ENCODE measurements around the gene SPEM3.

SPEM3 gene

DNA sequence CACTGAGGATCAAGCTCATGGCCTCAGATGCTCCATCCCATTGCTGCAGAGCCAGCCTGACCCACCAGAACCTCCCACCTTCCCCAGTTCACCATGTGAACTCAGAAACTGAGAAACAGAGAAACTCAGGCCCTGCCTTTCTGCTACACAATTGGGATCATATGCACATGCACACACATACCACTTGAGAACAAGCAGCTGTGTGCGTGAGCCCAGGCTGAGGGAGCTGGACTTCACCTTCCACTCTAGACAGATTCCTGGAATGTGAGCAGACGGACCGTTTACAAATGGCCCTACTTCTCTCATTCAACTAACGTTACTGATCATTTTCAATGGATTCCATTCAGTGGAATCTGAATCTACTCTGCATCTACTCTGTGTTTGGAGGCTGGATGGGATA, 5.0 kb upstream of the SPEM3 start:
- DNase-seq, result no peak

DNA sequence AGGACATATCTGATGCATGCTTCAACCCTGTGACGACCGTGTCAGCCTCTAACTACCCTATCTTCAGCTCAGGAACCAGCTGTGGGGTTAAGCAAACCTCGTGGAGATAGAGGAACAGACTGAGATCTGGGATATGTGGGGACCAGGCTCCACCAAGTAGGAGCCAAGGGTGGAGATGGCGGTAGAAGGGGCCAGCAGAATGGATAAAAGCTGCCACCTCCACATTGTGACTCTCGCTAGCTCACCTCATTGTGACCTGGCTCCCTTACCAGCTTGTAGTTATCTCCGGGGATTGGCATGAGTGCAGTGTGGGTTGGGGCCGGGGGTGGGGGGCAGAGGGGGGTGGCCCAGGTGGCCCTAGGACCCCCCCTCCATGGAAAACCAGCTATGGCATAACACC, 3.3 kb upstream of the SPEM3 start, which contains the start of gene SPEM2:
Gene SPEM2 (plus strand): TSS at position 301 of the 400 bp plus-strand sequence. CDS start 73 bp downstream, at position 374.
- no peak for DNase-seq

DNA sequence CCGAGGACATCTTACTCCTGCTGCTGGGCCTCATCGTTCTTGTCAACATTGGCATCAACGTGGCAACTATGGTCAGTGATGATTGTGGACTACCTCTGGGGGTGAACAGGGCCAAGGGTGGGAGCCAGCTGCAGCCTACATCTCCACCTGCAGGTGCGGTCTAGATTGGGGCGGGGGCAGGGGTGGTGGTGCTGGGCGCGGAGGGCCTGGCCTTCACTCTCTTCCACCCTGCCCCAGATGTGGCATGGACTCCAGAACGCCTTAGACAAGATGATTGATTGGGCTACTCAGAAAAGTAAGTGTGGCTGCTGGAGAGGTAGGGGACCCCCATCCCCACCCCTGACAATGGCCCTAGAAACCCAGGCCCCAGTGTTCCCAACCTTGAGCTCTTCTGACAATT, 2.9 kb upstream of the SPEM3 start:
- no peak for DNase-seq

DNA sequence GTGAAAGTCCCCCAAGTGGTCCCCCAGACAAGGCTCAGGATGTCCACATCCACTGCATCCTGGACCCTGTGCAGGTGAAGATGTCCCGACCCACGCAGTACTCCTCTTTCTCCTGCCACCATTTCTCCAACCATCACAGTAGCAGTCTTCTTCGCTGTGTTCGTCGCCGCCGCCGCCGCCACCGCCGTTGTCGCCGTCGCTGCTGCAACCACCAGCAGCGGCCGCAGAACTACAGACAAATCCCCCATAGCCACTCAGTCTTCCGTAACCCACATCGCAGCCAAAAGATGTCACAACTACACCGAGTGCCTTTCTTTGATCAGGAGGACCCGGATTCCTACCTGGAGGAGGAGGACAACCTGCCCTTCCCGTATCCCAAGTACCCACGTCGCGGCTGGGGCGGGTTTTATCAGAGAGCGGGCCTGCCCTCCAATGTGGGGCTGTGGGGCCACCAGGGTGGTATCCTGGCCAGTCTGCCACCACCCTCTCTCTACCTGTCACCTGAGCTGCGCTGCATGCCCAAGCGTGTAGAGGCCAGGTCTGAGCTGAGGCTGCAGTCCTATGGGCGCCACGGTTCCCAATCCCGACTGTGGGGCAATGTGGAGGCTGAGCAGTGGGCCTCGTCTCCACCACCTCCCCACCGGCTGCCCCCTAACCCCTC, 2.3 kb upstream of the SPEM3 start:
- DNase-seq, result no peak

DNA sequence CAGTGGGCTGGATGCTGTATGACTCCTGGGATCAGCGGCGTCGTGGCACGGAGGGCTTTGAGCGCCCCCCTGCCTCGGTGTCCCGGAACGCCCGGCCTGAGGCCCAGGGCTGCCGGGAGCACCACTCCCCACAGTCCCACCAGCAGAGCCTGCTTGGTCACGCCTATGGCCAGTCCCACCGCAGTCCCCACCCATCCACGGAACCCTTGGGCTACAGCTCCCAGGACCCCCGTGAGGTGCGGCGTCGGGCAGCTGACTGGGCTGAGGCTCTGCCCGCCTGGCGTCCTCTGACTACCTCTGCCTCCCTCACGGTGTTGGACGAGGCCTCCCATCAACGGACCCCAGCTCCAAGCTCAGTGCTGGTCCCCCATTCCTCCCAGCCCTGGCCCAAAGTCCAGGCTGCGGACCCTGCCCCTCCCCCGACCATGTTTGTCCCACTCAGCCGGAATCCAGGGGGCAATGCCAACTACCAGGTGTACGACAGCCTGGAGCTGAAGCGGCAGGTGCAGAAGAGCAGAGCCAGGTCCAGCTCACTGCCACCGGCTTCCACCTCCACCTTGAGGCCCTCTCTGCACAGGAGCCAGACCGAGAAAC, 1.7 kb upstream of the SPEM3 start:
- no peak for DNase-seq

DNA sequence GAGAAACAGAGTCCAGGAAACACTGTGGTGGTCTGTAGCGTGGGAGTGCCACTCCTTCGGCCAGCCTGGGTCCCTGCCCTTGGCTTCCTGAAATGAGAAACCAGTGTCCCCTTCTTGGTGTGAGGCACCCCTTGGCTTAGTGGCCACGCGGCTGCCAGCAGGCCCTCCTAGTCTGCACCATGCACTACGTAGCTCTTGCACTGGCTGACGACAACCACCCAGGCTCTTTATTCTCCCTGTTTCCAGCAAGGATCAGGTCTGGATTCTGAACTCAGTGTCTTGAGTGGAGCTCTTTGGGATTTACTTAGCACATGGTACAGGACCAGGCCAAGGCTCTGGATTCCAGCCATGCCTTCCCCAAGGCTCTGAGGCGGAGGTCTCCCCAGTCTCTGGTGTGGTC, 1.1 kb upstream of the SPEM3 start:
- no peak for DNase-seq

DNA sequence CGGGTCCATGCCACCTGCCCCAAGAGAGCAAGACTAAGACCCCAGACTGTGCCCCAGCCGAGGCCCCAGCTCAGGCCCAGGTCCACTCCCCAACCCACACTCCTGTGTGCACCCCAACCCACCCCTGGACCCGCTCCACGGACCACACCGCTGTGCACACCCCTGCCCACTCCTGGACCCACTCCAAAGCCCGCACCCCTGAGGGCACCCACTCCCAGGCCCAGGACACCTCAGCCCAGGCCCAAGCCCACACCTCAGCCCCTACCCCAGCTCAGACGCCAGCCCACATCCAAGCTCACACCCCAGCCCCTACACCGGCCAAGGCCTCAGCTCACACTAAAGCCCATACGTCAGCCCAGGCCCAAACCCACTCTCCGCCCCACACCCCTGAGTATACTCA, 1.1 kb downstream of the SPEM3 start:
- no peak for DNase-seq

DNA sequence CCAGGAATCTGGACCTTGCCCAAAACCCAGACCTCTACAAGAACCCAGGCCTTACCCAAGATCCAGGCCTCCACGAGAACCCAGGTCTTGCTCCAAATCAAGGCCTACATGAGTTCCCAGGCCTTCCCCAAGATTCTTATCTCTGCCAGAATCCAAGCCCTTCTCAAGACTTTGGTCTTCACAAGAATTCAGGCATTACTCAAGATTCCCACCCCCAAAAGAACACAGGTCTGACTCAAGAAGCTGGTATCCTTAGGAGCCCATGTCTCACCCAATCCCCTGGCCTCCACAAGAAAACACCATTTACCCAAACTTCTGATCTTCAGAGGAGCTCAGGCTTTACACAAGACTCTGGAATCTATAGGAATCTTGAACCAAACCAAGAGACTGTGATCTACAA, 2.6 kb downstream of the SPEM3 start:
- DNase-seq, result no peak

DNA sequence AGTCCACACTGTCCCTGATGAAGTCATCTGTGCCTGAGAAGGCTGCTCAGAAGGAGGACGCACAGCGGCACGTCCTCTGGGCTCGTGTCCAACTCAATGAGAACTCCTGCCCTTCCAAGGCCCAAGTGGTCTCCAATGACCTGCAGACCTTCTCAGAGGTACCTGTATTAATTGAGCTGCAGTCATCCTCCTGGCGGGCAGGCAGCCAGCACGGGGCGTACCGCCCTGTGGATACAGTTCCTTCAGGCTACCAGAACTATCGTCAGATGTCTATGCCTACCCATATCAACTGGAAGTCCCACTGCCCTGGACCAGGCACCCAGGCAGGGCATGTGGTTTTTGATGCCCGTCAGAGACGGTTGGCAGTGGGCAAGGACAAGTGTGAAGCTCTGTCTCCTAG, 3.6 kb downstream of the SPEM3 start:
- no peak for DNase-seq

DNA sequence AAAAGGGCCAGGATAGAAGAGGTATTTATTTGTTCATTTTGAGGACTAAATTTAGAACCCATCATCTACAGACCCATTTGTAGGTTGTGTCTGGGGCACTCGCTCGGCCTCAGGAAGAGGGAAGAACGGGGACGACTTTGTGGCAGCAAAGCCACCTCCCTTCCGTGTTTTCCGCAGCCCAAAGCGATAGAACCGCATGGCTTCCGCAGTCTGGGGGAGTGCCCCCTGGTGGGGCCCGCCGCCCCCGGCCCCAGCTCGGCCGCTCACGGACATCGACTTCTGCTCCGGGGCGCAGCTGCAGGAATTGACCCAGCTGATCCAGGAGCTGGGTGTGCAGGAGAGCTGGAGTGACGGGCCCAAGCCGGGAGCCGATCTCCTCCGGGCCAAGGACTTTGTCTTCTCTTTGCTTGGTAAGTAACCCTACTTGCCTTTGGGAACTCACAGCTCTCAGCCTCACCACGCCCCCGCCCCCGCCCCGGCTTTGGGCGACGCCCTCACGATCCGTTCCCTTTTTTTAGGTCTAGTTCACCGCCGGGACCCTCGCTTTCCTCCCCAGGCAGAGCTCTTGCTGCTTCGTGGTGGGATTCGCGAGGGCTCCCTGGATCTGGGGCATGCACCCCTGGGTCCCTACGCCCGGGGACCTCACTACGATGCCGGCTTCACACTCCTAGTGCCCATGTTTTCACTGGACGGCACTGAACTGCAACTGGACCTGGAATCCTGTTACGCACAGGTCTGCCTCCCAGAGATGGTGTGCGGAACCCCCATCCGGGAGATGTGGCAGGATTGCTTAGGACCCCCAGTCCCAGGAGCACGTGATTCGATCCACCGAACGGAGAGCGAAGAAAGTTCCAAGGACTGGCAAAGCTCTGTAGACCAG, 7.3 kb downstream of the SPEM3 start:
- DNase-seq, result peak; percentile 69 to 73

DNA sequence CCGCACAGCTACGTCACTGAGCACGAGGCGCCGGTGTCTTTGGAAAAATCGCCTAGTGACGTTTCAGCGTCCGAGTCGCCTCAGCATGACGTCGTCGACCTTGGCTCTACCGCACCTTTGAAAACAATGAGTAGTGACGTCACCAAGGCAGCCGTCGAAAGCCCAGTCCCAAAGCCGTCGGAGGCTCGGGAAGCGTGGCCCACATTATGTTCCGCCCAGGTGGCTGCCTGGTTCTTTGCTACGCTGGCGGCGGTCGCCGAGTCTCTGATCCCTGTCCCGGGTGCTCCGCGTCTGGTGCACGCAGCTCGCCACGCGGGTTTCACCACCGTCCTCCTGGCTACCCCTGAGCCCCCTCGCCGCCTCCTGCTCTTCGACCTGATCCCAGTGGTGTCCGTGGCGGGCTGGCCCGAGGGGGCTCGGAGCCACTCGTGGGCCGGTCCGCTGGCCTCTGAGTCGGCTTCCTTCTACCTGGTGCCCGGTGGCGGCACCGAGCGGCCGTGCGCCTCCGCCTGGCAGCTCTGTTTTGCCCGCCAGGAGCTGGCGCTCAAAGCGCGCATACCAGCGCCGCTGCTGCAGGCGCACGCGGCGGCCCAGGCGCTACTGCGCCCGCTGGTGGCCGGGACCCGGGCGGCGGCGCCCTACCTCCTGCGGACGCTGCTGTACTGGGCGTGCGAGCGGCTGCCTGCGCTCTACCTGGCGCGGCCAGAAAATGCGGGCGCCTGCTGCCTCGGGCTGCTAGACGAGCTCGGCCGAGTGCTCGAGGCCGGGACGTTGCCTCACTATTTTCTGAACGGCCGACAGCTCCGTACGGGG, 8.1 kb downstream of the SPEM3 start:
- DNase-seq, result peak; percentile 76 to 85

DNA sequence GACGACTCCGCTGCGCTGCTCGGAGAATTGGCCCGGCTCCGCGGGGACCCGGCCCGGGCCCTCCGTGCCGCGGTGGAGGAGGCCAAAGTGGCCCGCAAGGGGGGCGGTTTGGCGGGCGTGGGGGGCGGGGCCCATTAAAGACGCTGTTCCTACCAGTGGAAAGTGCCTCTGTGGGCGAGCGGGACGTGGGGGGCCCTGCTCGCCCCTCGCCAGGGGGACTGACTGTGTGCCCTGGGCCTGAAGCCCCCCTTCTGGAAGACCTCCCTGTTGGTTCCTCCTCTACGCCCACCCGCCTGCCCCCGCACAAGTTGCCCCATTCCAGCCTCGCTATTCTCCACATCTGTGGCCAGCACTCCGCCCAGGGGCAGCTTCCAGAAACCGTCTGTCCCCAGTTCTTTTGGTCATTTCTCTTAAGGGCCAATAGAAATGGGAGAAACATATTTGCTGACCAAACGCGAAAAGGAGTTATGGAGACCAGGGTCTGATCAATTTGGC, 8.8 kb downstream of the SPEM3 start:
- DNase-seq, result no peak

DNA sequence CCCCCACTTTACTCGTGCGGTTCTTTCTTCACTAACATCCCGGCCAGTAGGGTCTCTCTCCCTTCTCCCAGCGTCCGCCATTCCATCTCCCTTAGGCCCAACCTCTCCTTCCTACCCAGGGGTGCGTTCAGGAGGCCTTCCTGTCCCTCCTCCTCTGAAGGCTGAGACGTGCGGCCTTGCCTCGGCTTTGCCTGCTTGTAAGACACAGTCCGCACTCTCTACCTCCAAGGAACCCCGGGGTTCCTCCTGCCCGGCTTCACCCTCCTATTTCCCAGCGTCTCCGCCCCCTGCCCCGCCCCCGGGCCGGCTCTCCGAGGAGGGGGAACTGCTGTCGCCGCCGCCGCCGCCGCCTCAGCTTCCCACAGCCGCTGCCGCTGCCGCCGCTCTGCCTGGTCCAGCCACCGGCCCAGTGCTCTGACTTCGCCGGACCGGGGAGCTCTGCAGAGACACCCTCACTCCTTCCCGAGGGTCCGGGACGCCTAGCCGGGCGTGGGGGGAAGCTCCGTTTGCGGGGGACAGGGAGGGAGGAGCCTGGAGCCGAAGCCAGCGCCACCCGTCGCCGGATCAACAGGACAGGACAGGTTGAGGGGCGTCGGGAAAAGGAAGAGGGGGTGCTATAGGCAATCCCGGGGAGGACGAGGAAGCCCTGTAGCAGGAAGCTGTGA, 9.4 kb downstream of the SPEM3 start:
- DNase-seq, result peak; percentile 48 to 54

DNA sequence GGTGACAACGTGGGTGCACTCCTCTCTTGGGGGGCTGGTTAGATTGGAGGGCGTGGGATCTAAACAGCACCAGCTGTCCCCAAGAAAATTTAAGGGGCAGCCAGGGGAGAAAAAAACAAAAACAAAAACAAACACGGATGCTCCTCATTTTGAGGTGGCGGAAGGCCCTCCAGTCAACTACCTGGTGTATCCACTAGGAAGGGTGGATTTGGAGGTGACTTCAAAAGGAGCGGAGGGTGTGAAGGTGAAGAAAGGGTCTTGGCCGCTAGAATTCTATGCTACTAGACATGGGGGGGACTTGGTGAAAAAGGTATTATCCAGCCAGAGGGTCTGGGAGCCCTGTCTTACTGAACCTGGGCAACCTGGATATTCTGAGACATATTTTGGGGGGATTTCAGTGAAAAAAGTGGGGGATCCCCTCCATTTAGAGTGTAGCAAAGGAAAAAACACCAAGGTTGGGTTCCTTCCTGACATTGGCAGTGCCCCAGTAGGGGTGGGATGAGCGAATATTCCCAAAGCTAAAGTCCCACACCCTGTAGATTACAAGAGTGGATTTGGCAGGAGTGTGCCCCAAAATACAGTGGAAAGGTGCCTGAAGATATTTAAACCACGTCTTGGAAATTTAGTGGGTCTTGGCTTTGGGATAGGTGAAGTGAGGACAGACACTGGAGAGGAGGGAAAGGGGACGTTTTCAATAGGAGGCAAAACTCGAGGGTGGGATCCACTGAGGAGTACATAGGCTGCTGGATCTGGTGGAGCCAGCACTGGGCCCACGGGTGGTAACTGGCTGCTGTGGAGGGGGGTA, 10.2 kb downstream of the SPEM3 start:
- no peak for DNase-seq

DNA sequence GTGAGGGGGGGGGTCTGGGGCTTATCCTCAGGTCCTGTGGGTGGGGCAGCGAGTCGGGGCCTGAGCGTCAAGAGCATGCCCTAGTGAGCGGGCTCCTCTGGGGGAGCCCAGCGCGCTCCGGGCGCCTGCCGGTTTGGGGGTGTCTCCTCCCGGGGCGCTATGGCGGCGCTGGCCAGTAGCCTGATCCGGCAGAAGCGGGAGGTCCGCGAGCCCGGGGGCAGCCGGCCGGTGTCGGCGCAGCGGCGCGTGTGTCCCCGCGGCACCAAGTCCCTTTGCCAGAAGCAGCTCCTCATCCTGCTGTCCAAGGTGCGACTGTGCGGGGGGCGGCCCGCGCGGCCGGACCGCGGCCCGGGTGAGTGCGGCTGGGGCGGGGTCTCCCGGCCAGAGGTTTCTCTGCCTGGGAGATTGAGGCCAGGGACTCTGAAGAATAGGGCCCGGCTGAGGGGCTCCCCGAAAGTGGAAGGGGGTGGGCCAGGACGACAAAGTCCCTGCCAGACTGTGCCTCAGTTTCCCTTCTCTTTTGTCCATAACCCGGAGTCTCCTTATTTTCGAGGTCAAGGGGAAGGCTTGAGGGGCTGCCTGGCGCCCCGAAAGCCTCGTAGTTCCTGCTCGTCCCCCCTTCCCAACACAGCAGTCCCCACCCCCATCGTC, 10.9 kb downstream of the SPEM3 start, which contains the start of gene FGF11:
Gene FGF11 (plus strand): TSS at position 51 of the 651 bp plus-strand sequence. CDS start 109 bp downstream, at position 160.
- no peak for DNase-seq

DNA sequence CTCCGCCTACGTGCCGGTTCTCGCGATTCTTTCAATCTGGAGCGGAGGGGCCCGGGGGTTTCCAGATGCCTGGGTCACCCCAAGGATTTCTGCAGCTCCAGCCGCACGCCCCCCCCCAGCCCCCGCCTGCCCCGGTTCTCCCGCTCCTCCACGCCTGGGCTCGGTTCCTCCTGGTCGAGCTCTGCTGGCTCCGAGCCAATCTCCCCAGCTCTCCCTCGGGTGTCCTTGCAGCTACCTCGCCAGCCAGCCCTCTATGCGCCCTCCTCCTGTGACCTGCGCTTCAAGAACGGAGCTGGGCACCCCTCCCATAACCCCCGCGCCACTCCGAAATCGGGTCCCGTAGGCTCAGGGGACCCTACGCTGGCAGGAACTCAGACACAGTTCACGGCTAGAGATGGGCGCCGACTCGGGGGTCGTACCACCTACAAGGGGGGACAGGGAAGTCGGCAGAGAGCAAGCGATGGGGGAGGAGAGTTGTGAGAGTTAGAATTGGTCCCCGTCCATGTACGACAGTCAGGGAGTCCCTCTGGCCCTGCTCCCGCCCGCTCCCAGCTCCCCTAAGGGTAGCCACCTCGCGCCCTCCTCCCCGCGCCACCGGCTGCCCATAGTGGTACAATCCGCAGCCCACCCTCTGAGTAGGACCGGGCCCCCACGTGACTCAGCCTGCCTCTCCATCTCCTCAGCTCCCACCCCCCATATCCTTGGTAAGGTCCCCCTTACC, 11.6 kb downstream of the SPEM3 start:
- peak in 1 of 2 donors; percentile 27 for DNase-seq

DNA sequence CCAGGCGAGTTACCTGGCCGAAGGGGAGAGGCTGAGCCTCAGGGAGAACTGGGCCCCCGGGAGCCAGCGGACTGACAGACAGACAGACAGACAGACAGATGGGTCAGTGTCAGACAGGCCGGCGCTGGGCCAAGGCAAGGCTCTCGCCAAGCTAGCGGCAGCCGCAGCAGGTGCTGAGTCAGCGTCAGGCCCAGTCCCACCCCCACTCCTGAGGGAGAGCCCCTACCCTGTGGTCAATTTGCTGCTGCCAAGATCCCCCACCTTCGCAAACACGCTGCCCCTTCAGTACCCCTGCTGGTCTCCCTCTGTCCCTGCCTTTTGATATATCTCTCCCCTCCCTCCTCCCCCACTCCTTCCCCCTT, 12.2 kb downstream of the SPEM3 start:
- DNase-seq, result no peak

DNA sequence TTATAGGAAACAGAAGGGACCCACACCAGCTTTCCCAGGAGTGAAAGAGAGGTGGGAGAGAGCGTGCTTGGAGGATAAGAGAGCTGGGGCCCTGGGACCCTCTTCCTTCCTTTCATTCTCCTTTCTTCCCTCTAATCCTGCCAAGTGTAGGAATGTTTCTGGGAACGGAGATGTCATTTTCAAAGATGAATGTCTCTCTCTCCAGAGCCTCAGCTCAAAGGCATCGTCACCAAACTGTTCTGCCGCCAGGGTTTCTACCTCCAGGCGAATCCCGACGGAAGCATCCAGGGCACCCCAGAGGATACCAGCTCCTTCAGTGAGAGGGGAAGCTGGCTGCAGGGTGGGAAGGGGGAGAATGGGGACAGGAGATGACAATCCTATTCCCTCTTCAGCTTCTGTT, 12.6 kb downstream of the SPEM3 start:
- no peak for DNase-seq

DNA sequence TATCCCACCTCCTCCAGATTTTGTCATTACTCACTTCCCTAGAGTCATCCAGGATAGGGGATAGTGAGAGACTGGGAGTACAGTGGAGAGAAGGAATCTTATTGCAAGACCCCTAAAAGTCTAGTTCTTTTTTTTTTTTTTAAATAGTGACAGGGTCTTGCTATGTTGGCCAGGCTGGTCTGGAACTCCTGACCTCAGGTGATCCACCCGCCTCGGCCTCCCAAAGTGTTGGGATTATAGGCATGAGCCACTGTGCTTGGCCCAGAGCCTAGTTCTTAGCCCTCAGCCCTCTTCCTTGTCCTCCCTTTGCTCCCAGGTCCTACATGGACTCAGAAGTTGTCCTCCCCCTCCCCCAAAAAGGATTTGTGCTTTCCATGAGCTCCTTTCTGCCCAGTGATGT, 13.5 kb downstream of the SPEM3 start:
- no peak for DNase-seq

Data from inflammatory macrophage (primary cell).